Mesodermal cell (in vitro differentiated cells): Measurements from ENCODE around the gene COQ8A.
"Not testable (repeated sequence)": the region's sequence is repeated elsewhere in the genome, so short reads cannot be mapped to it uniquely, and the experiment has no call there.

Experiments
- H3K27ac ChIP-seq: 2 replicates; pipeline ENCODE4 v1.7.0; 2013; ENCODE audit warnings: mild to moderate bottlenecking, low read depth, low read length, moderate library complexity; ENCODE audit not compliant: severe bottlenecking
- H3K36me3 ChIP-seq: 2 replicates; pipeline ENCODE4 v1.7.1; 2013; ENCODE audit warnings: mild to moderate bottlenecking, low read length, moderate library complexity; ENCODE audit not compliant: control insufficient read depth, insufficient read depth
- H3K4me1 ChIP-seq: one replicate; pipeline ENCODE4 v1.7.1; 2013; ENCODE audit warnings: mild to moderate bottlenecking, low read length; ENCODE audit not compliant: insufficient read depth, control insufficient read depth, poor library complexity, severe bottlenecking
- H3K4me3 ChIP-seq: 2 replicates; pipeline ENCODE4 v1.7.0; 2013; ENCODE audit warnings: low read length, control low read depth, mild to moderate bottlenecking; ENCODE audit not compliant: insufficient read depth, poor library complexity, severe bottlenecking; ENCODE audit errors: extremely low read depth
- H3K9me3 ChIP-seq: 2 replicates; pipeline ENCODE4 v1.7.1; 2013; ENCODE audit warnings: mild to moderate bottlenecking, low read length, moderate library complexity; ENCODE audit not compliant: control insufficient read depth
- WGBS, 2 experiments: methylation state at CpG; one replicate each; pipeline ENCODE4 v1.1.5; 2013; ENCODE audit warnings: missing lambda C conversion rate in 2 of 2; ENCODE audit not compliant: insufficient coverage in 2 of 2; 5-methylcytosine and 5-hydroxymethylcytosine counted together

Gene COQ8A

DNA sequence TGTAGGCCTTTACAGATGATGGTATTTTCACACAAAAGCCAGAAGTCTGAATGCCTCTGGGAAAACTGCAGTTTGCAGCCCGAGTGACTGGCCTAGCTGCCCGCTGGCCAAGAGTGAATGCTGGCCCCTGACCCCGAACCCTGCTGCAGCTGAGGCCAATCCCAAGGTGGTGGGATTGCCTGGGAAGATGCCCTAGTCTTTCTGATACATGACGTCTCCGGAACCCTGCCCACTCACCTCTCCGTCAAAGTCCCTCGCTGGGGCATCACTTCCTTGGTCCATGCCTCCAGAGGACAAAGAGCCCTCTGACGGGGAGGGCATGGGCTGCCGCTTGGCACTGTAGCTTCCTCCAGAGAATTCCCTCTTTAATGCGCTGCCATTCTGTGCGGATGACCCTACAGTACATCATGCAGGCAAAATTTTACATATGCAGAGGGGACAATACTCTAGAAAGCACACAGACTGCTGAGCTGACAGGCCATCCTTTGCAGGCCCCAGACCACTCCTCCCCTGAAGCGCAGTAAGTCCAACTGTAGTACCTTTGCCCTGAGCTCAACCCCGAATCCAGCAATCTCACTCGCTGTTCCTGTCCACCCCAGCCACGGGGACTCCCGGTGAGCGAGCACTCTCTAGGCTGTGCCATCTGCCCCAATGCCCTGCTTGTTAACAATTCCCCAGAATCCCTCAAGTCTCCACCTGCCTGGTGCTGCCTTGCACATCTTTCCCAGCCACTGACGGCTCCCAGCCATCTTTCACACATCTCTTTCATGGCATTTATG lies 54.7 kb downstream of the COQ8A start:
- Histone ChIP-seq H3K36me3 (peaks cover 32% of the 10 kb centered on the region), H3K4me3 (no peak overlapping the region), H3K27ac (no peak overlapping the region), H3K4me1 (no peaks in the 10 kb centered on the region), H3K9me3 (no peaks in the 10 kb centered on the region)
- 93 to 94% methylated on average over 17 of the region's 18 CpGs for WGBS, 2 experiments

DNA sequence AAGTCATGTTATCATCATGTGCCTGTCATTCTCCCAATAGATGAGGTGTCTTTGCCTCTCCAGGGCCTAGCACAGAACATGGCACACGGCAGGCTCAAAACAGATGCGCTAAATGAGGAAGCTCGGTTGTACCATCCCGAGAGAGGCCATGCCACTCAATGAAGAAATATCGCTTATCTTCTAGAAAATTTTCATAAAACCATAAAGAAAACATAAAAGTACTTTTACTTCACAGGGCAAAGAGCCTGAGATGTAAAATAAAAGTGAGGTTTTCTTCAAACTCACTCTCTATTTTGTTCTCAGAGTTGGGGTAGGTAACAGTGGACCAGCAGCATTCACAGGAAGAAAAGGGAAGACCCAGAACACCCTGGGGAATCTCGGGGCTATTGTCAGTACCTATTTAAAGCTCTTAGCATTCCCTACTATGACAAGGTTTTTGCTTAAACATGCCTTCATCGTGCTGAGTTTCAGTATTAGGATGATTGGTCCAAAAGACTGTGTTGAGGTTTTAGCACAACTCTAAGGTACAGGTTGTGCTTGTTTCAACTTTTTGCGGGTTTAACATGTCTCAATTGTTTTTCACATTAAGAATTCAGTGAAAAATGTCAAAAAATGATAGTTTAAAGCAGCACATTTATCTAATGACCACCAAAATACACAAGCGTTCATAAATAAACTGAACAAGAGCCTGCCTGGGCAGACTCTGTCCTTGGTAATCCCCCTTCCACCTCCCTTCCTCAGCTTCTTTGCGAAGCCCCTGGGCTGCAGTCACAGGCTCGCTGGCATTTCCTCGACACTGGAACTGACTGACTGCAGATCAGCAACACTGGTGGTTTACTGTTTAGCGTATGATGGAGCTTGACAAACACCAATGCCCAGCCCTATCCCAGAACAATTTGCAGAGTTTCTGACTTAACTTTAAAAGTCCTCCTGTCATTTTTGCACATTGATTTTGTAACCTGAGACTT lies 55.6 kb downstream of the COQ8A start:
- Histone ChIP-seq H3K27ac (no peak overlapping the region), H3K4me3 (no peak overlapping the region), H3K36me3 (peaks cover 30% of the 10 kb centered on the region), H3K4me1 (no peaks in the 10 kb centered on the region), H3K9me3 (peaks cover under 1% of the 10 kb centered on the region)
- 87 to 91% methylated on average over 6 of the region's 13 CpGs for WGBS, 2 experiments

DNA sequence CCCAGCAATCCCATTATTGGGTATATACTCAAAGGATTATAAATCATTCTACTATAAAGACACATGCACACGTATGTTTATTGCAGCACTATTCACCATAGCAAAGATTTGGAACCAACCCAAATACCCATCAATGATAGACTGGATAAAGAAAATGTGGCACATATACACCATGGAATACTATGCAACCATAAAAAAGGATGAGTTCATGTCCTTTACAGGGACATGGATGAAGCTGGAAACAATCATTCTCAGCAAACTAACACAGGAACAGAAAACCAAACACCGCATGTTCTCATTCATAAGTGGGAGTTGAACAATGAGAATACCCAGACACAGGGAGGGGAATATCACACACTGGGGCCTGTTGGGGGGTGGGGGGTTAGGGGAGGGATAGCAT lies 59.5 kb downstream of the COQ8A start:
- whole genome bisulfite sequencing, 2 experiments = no CpG with 5 or more reads among the region's 2 CpGs
- not testable (repeated sequence) for H3K4me3 ChIP-seq, H3K9me3 ChIP-seq, H3K27ac ChIP-seq, H3K4me1 ChIP-seq
- peaks cover 30% of the 10 kb centered on the region for H3K36me3 ChIP-seq

DNA sequence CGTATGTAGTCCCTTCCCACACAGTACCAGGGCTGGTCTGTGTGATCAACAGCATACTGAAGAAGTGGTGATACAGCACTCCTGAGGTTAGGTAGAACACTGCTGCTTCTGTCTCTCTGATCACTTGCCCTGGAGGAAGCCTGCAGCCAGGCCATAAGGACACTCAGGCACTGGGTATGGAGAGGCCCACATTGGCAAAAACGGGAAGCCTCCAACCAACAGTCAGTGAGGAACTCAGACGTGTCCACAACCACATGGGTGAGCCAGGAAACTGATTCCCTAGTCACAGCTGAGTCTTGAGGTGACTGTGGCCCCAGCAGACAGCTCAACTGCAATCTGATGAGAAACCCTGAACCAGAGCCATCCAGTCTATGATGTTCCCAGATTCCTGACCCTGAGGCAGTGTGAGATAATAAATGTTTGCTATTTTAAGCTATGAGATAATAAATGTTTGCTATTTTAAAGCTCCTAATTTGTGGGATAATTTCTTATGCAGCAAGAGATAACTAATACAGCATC lies 62.5 kb downstream of the COQ8A start:
- H3K4me1 ChIP-seq = no peaks in the 10 kb centered on the region

DNA sequence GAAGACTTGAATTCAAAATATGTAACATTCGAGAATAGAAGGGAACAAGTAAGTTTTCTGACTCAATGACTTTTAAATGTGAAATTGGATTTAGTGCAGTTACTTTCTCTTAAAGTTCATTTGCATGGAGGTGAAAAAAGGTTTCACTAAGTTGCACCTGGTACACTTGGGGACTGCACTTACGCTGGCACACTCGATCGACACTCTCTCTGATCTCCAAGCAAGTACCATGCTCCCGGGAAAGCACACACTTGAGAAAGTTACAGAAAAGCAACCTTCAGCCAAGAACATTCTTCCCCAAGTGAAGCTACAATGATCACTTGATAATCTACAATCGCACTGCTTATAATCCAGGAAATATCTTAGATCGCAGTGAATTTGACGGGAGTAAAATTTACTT lies 63.1 kb downstream of the COQ8A start:
- peaks cover 3% of the 10 kb centered on the region for H3K9me3 ChIP-seq
- 94 to 97% methylated on average over 5 to 6 of the region's 8 CpGs for WGBS, 2 experiments
- H3K27ac ChIP-seq = no peak overlapping the region
- no peak overlapping the region for H3K4me3 ChIP-seq
- peaks cover 30% of the 10 kb centered on the region for H3K36me3 ChIP-seq
- no peaks in the 10 kb centered on the region for H3K4me1 ChIP-seq

More for the DNA sequence above, 62.5 kb downstream of the COQ8A start:
- Histone ChIP-seq H3K9me3 (peaks cover 3% of the 10 kb centered on the region), H3K4me3 (no peak overlapping the region), H3K27ac (no peak overlapping the region), H3K36me3 (peaks cover 30% of the 10 kb centered on the region)
- 92 to 97% methylated on average over 3 of the region's 3 CpGs for WGBS, 2 experiments

DNA sequence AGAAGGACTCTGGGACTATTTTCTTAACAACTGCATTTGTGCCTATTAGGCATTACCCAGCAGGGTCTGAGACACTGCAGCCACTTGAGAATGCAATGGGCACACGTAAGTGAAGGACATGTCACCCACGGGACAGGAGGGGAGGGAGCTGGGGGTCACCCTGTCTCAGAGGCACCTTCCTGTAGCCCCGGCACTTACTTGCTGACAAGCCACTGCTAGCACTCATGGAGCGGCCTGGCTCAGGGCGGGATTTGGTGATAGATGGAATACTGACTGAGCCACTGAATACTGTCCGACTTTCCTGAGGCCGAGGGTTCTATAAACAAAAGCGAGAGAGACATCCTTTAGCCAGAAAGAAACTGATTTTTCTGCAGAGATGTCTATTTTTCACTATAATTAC lies 64.7 kb downstream of the COQ8A start:
- Histone ChIP-seq H3K9me3 (peaks cover 3% of the 10 kb centered on the region), H3K4me3 (no peak overlapping the region), H3K36me3 (peaks cover 30% of the 10 kb centered on the region), H3K4me1 (no peaks in the 10 kb centered on the region), H3K27ac (no peak overlapping the region)
- 80 to 93% methylated on average over 5 of the region's 8 CpGs for WGBS, 2 experiments

DNA sequence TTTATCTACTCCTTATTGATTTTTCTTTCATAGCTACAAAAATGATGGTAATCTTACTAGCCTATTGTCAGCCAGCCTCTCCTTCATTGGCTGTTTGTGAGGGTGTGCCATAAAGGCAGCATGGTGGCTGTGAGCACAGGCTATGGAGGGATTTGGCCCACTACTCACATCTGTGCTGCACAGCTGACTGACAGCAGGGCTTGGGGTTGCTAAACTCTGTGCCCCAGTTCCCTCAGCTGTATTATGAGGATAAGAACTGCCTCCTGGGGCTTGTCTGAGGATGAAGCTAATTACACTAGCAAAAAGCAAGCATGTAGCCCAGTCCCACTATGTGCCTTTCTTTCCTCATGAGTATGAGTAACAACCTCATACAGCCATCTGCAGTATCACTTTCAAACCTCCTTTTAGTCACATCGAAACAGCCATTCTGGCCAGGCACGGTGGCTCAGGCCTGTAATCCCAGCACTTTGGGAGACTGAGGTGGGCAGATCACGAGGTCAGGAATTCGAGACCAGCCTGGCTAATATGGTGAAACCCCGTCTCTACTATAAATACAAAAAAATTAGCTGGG lies 66.2 kb downstream of the COQ8A start:
- H3K36me3 ChIP-seq = peaks cover 24% of the 10 kb centered on the region
- H3K4me3 ChIP-seq = no peak overlapping the region
- no peaks in the 10 kb centered on the region for H3K9me3 ChIP-seq
- WGBS, 2 experiments = 80 to 84% methylated on average over 2 to 3 of the region's 5 CpGs
- H3K4me1 ChIP-seq = no peaks in the 10 kb centered on the region
- H3K27ac ChIP-seq = no peak overlapping the region

DNA sequence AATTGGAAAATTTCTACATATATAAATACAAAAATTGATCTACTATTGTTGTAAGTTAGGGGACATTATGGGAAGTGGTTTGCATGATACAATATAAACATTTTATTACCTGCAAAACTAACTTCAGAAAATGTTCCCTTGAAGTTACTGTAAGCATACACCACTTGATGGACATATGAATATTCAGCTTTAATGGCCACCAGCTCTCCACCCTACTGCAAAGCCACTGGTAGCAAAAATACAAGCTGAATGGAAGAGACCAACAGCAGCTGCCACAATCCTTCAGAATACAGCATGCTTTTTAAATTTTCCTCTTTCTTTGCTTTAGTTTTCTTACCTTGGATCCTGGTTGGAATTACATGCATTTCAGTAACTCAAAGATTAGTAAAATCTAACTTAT lies 69.8 kb downstream of the COQ8A start:
- no peaks in the 10 kb centered on the region for H3K9me3 ChIP-seq
- peaks cover 6% of the 10 kb centered on the region for H3K36me3 ChIP-seq
- no peak overlapping the region for H3K4me3 ChIP-seq
- no peaks in the 10 kb centered on the region for H3K4me1 ChIP-seq
- H3K27ac ChIP-seq = no peak overlapping the region

DNA sequence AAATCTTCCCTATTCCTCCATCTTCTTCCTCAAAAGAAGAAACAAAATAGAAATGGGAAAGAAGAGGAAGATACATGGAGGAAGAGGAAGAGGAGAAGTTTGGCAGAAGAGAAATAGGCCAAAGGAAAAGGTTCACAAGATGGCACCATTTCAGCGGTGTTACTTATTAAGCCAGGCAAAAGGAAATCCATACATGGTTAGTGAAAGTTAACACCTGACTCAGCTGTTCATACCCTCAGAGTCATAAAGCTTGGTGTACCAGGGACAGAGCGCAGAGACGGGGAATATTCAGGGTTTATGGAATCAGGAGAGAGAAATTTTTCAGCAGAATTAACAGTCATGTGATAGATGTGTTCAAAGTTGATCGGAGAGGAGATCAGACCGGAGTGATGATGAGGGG lies 70.6 kb downstream of the COQ8A start:
- Histone ChIP-seq H3K36me3 (peaks cover 9% of the 10 kb centered on the region), H3K4me1 (no peaks in the 10 kb centered on the region), H3K4me3 (no peak overlapping the region), H3K27ac (no peak overlapping the region), H3K9me3 (no peaks in the 10 kb centered on the region)
- WGBS, 2 experiments = 93 to 100% methylated on average over 3 to 5 of the region's 5 CpGs

DNA sequence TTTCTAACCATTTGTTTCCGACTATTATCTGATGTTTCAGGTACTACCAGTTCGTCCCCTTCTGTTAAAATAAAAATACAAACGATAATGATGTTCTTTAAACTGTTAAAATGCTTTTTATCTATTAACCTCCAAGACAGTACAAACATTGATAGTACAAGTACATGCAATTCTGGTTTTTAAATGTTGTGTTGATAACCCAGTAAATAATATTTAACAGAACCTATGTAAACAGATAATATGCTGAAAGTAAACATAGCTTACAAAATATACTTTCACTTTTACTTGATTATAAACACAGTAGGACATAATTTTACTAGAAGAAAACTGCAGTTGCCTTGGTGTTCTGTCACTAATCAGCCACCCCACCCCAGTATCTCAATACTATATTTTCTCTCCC lies 76.9 kb downstream of the COQ8A start:
- H3K36me3 ChIP-seq = peaks cover 45% of the 10 kb centered on the region
- WGBS, 2 experiments = no CpG with 5 or more reads among the region's 3 CpGs

More for the DNA sequence above, 76.9 kb downstream of the COQ8A start:
- H3K27ac ChIP-seq = no peak overlapping the region
- H3K4me3 ChIP-seq = no peak overlapping the region
- peaks cover 15% of the 10 kb centered on the region for H3K9me3 ChIP-seq
- no peaks in the 10 kb centered on the region for H3K4me1 ChIP-seq
